ENCODE results near the gene DUSP9.

Gene DUSP9

DNA sequence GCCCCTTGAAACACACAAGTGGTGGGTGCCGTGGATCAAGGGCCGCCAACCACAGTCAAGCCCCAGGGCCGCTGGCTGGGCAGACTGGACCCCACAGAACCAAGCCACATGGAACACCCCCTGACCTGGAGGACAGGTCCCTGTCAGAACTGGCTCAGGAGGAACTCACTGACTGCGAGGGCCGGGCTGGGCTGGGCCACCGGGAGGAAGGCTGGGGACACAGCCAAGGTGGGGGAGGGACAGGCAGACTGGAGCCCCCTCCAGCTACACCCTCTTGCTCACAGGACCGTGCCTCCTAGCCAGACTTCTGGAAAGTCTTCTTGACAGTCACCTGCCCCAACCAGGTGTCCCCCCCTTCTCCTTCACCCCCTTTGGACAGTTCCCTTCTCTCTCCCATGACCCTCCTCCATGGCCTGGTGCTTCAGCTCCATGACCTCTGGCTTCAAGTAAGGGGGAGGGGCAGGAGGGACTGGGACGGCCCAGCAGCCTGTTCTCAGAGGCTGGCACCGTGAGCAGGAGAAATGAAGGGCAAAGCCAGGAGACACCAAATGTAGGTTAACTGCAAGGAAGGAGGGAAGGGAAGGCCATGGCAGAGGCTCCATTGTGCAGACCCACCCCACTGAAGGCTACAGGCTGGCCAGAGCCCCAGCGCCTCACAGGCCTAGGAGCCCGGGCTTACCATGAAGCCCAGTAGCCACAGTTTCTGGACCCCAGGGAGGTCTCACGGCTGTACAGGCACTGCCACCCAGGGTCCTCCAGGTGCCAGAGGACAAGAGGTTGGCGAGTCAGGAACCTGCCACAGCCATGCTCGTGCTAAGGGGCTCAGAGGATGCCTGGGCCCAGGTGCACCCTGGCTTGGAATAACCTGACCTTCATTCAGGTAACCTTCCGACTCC lies 22.6 kb upstream of the DUSP9 start:
- H3K27ac ChIP-seq = no peak overlapping the region
- H3K36me3 ChIP-seq (replicated peaks) = no peaks in the 10 kb centered on the region
- H3K4me3 ChIP-seq (ENCODE audit: low read depth, low read length) = no peak overlapping the region
- DNase-seq = no peak
- no peaks in the 10 kb centered on the region for H3K27me3 ChIP-seq (replicated peaks)
- TF ChIP-seq, protein P1, sequence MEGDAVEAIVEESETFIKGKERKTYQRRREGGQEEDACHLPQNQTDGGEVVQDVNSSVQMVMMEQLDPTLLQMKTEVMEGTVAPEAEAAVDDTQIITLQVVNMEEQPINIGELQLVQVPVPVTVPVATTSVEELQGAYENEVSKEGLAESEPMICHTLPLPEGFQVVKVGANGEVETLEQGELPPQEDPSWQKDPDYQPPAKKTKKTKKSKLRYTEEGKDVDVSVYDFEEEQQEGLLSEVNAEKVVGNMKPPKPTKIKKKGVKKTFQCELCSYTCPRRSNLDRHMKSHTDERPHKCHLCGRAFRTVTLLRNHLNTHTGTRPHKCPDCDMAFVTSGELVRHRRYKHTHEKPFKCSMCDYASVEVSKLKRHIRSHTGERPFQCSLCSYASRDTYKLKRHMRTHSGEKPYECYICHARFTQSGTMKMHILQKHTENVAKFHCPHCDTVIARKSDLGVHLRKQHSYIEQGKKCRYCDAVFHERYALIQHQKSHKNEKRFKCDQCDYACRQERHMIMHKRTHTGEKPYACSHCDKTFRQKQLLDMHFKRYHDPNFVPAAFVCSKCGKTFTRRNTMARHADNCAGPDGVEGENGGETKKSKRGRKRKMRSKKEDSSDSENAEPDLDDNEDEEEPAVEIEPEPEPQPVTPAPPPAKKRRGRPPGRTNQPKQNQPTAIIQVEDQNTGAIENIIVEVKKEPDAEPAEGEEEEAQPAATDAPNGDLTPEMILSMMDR (IDR thresholded peaks at IDR 0.05; ENCODE audit: low read depth, low read length, missing control alignments) = no peak
- in situ Hi-C loops (cut with HindIII; ENCODE audit: low pct_ligation_motif_present, low sequenced_read_pairs) = no loop called here

DNA sequence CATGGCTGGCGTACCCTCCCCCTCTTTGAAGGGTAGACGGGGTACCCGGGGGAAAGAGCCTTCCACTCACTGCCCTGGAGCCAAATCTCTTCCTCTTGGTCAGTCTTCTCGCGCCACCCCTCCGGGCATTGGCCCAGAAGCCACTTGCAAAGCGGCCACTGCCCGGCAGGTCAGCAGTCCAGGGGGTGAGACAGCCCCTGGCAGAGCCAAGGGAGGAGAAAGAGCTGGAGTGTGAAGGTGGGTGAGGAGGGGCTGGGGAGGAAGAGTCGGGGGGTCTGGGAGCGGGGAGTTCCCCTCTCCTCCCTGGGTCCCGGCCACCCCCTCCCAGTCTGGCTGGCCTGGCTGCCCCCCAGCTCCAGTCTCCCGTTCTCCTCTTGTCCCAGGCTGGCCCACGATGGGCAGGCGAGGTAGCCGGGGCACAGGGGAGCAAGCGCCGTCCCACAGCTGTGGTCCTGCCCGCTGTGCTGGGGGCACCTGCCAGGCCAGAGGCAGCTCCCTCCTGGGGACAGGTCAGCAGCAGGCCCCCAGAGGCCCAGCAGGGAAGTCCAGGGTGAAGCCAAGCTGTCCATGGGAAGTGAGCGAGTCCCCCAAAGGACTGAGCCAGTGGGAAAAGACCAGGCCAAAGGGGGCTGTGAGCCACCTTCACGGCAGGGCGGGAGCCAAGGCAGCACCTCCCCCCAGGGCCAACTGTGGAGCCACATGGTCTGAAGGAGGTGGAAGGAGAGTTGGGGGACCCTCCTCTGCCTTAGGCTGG lies 21.6 kb upstream of the DUSP9 start:
- no peak for DNase-seq
- TF ChIP-seq, protein P1 (IDR thresholded peaks at IDR 0.05; ENCODE audit: low read depth, low read length, missing control alignments) = no peak
- Histone ChIP-seq H3K4me3 (ENCODE audit: low read depth, low read length) (no peak overlapping the region), H3K27ac (no peak overlapping the region), H3K36me3 (replicated peaks) (no peaks in the 10 kb centered on the region), H3K27me3 (replicated peaks) (no peaks in the 10 kb centered on the region)
- in situ Hi-C loops (cut with HindIII; ENCODE audit: low pct_ligation_motif_present, low sequenced_read_pairs) = no loop called here

DNA sequence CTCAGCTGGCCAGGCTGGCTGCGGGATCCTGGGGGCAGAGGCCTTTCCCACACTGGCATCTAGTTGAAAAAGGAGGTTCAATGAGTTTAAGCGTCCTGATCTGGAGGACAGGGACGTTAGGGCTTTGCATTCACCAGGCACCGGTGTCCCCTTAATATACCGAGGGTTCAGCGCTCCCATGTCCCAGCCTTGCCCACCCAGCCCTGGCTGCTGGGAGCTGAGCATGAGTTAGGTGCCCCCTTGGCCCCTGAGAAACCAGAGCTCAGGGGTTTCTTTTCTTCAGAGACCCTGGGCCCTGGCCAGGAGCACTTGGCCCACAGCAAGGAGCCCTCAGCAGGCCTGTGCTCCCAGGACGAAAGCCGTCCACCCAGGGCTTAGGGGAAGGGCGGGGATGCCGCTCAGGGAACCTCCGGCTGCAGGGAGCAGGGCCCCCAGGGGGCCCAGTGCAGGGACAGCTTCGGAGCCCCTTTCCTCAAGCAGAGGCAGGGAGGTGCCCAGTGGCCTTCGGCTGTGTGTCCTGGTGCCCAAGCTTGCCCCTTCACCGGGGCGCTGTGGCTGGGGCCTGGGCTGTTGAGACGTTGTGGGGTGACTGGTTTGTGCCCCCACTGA lies 20.9 kb upstream of the DUSP9 start:
- Histone ChIP-seq H3K27me3 (replicated peaks) (no peaks in the 10 kb centered on the region), H3K36me3 (replicated peaks) (no peaks in the 10 kb centered on the region), H3K27ac (no peak overlapping the region), H3K4me3 (ENCODE audit: low read depth, low read length) (no peak overlapping the region)
- in situ Hi-C loops (cut with HindIII; ENCODE audit: low pct_ligation_motif_present, low sequenced_read_pairs) = no loop called here
- no peak for DNase-seq
- TF ChIP-seq, protein P1 (IDR thresholded peaks at IDR 0.05; ENCODE audit: low read depth, low read length, missing control alignments) = no peak

DNA sequence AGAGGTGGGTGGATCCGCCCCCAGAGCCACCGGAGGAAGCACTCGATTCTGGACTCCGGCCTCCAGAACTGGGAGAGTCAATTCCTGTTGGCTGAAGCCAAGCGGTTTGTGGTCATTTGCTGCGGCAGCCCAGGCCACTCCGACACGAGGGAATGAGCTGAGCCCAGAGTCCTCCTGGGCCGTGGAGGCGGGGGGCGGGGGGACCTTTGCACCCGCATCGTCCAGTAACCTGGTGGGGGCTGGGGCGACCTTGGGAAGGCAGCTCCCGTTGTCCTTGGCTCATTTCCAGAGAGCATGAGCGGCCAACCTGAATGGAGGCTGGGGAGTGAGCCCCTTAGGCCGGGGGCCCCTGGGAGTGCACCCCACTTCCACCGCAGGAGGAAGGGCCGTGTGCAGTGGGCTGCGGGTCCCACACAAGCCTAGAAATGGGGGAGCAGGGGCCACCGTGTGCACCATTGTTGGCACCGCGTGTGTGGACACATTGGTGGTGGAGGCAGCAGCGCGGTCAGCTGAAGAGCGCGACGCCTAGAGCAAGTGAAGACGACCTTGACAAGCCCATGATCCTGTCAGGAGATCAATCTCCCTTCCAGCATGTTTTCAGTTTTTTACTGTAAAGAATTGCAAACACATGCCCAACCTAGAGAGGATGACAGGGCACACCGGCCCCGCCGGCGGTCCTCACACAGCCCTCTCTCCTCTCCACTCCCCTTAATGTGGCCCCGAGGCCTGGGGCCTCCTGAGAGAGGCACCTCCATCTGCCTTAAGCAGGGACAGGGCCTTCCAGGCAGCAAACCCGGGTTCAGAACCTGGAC lies 19.9 kb upstream of the DUSP9 start:
- DNase-seq = no peak
- in situ Hi-C loops (cut with HindIII; ENCODE audit: low pct_ligation_motif_present, low sequenced_read_pairs) = no loop called here
- TF ChIP-seq, protein P1 (IDR thresholded peaks at IDR 0.05; ENCODE audit: low read depth, low read length, missing control alignments) = no peak
- H3K4me3 ChIP-seq (ENCODE audit: low read depth, low read length) = no peak overlapping the region
- no peaks in the 10 kb centered on the region for H3K36me3 ChIP-seq (replicated peaks)
- H3K27ac ChIP-seq = no peak overlapping the region
- no peaks in the 10 kb centered on the region for H3K27me3 ChIP-seq (replicated peaks)

DNA sequence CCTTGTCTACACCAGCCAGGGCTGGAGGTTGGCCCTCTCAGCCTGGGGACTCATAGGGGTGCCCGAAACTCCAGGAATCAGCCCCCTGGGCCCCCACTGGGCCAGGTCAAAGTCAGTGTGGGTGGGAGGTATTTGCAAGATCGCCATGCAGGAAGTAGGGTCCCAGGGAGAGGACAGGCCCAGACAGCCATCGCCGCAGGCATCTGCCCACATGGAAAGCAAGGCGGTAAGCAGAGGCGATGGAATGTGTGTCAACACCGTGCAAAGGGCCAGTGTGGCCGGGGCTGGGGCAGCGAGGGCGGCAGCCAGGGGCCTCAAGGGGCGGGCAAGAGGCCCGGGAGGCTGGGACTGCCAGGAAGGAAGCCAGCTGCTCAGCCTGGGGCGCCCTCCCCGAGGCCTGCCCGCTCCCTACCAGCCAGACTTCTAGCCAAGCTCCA lies 19.3 kb upstream of the DUSP9 start:
- no peak overlapping the region for H3K27ac ChIP-seq
- H3K27me3 ChIP-seq (replicated peaks) = no peaks in the 10 kb centered on the region
- H3K36me3 ChIP-seq (replicated peaks) = no peaks in the 10 kb centered on the region
- no peak for DNase-seq
- in situ Hi-C loops (cut with HindIII; ENCODE audit: low pct_ligation_motif_present, low sequenced_read_pairs) = no loop called here
- TF ChIP-seq, protein P1 (IDR thresholded peaks at IDR 0.05; ENCODE audit: low read depth, low read length, missing control alignments) = no peak
- no peak overlapping the region for H3K4me3 ChIP-seq (ENCODE audit: low read depth, low read length)

Measured in brain microvascular endothelial cell (primary cell).